Measurements from ENCODE around the gene RNASEL.
"Not testable (repeated sequence)": the region's sequence is repeated elsewhere in the genome, so short reads cannot be mapped to it uniquely, and the experiment has no call there.

The RNASEL gene

GRCh38 chr1:182533896-182534295 is 55.2 kb downstream of the RNASEL start:
- no peak for DNase-seq (ENCODE audit: low read depth, low spot score)
- H3K4me3 ChIP-seq (ENCODE audit: low read depth, low read length): no peak overlapping the region
- in situ Hi-C loops (cut with HindIII; ENCODE audit: low sequenced_read_pairs): no loop called here
- TF ChIP-seq CTCF (IDR thresholded peaks at IDR 0.05; ENCODE audit: low read depth, low read length): no peak

- DNase-seq (ENCODE audit: low read depth, low spot score); in situ Hi-C loops (cut with HindIII; ENCODE audit: low sequenced_read_pairs); H3K4me3 ChIP-seq (ENCODE audit: low read depth, low read length): not testable (repeated sequence)
Measured at GRCh38 chr1:182528206-182528605, 60.9 kb downstream of the RNASEL start.

GRCh38 chr1:182527680-182528079 is 61.4 kb downstream of the RNASEL start:
- DNase-seq (ENCODE audit: low read depth, low spot score): no peak
- no peak for TF ChIP-seq CTCF (IDR thresholded peaks at IDR 0.05; ENCODE audit: low read depth, low read length)
- in situ Hi-C loops (cut with HindIII; ENCODE audit: low sequenced_read_pairs): no loop called here
- no peak overlapping the region for H3K4me3 ChIP-seq (ENCODE audit: low read depth, low read length)

- in situ Hi-C loops (cut with HindIII; ENCODE audit: low sequenced_read_pairs): no loop called here
- no peak for DNase-seq (ENCODE audit: low read depth, low spot score)
- TF ChIP-seq CTCF (IDR thresholded peaks at IDR 0.05; ENCODE audit: low read depth, low read length): no peak
Measured at GRCh38 chr1:182525342-182525741, 63.7 kb downstream of the RNASEL start.

More at GRCh38 chr1:182525342-182525741, 63.7 kb downstream of the RNASEL start:
- no peak overlapping the region for H3K4me3 ChIP-seq (ENCODE audit: low read depth, low read length)

Measured in astrocyte of the spinal cord (primary cell).